Mesothelial cell of epicardium (in vitro differentiated cells): ENCODE measurements around the gene ARMS2. TPM values are rescaled to one million over a fixed set of nuclear protein-coding genes. Genes with fewer than 3 reads are reported as not detected.

ENCODE experiments used
- DNase-seq, 2 experiments: peaks; one replicate each; pipeline ENCODE4 v3.0.0; 2021; ENCODE audit warnings: low spot score in 2 of 2; ENCODE audit not compliant: unreplicated experiment in 2 of 2
- H3K27ac Mint-ChIP-seq: 2 replicates; pipeline ENCODE4 v1.8.0; 2021; ENCODE audit warnings: mixed read lengths
- H3K27me3 Mint-ChIP-seq: 2 replicates; pipeline ENCODE4 v1.8.0; 2021; ENCODE audit warnings: low read depth, mixed read lengths
- H3K36me3 Mint-ChIP-seq: 2 replicates; pipeline ENCODE4 v1.8.0; 2021; ENCODE audit warnings: mixed read lengths
- H3K4me1 Mint-ChIP-seq: 2 replicates; pipeline ENCODE4 v1.8.0; 2021; ENCODE audit warnings: mixed read lengths
- H3K4me3 Mint-ChIP-seq: 2 replicates; pipeline ENCODE4 v1.8.0; 2021; ENCODE audit warnings: mild to moderate bottlenecking, moderate library complexity, mixed read lengths
- H3K9me3 Mint-ChIP-seq: 2 replicates; pipeline ENCODE4 v1.8.0; 2021; ENCODE audit warnings: mixed read lengths
- CTCF ChIP-seq: fragments of 200-600 bp; sonication (generic); IDR thresholded peaks from one replicate; pipeline ENCODE4 v1.5.0; 2021; ENCODE audit warnings: antibody characterized with exemption; ENCODE audit not compliant: unreplicated experiment
- total RNA-seq: library from RNA; stranded (reverse); gene quantifications from 3 replicates; pipeline ENCODE4 v1.2.1, GENCODE V29; 2021

ARMS2 gene
- total RNA-seq, 1 donor from 2014 or later: not detected

- Mint-ChIP-seq H3K4me3 (no peak overlapping the region), H3K4me1 (peaks cover 27% of the 10 kb centered on the region), H3K36me3 (peaks cover 1% of the 10 kb centered on the region), H3K27me3 (peaks cover 7% of the 10 kb centered on the region), H3K27ac (no peak overlapping the region), H3K9me3 (peaks cover 6% of the 10 kb centered on the region)
- no peak for DNase-seq
- TF ChIP-seq CTCF: no peak
These were observed 23.0 kb downstream of the ARMS2 start for GRCh38 chr10:122477436-122477835.

- no peak for DNase-seq
- no peak for TF ChIP-seq CTCF
- H3K27ac Mint-ChIP-seq: no peak overlapping the region
- H3K36me3 Mint-ChIP-seq: peaks cover 1% of the 10 kb centered on the region
- peaks cover 27% of the 10 kb centered on the region for H3K4me1 Mint-ChIP-seq
- H3K9me3 Mint-ChIP-seq: peaks cover 6% of the 10 kb centered on the region
- H3K4me3 Mint-ChIP-seq: no peak overlapping the region
- H3K27me3 Mint-ChIP-seq: peaks cover 7% of the 10 kb centered on the region
These were observed 24.5 kb downstream of the ARMS2 start for GRCh38 chr10:122478971-122479370.

GRCh38 chr10:122480146-122480833, 25.8 kb downstream of the ARMS2 start:
- no peak for DNase-seq
- peaks cover 6% of the 10 kb centered on the region for H3K9me3 Mint-ChIP-seq
- H3K4me1 Mint-ChIP-seq: peaks cover 15% of the 10 kb centered on the region
- peaks cover 7% of the 10 kb centered on the region for H3K27me3 Mint-ChIP-seq
- peaks cover 1% of the 10 kb centered on the region for H3K36me3 Mint-ChIP-seq
- no peak overlapping the region for H3K27ac Mint-ChIP-seq
- no peak for TF ChIP-seq CTCF
- no peak overlapping the region for H3K4me3 Mint-ChIP-seq

- DNase-seq: no peak
- Mint-ChIP-seq H3K27ac (no peak overlapping the region), H3K36me3 (peaks cover 1% of the 10 kb centered on the region), H3K9me3 (peaks cover 6% of the 10 kb centered on the region), H3K4me3 (no peak overlapping the region), H3K27me3 (peaks cover 7% of the 10 kb centered on the region), H3K4me1 (peaks cover 9% of the 10 kb centered on the region)
- TF ChIP-seq CTCF: no peak
These were observed 27.0 kb downstream of the ARMS2 start for GRCh38 chr10:122481296-122482056.

GRCh38 chr10:122484276-122485060, 30.0 kb downstream of the ARMS2 start:
- H3K27me3 Mint-ChIP-seq: peaks cover 5% of the 10 kb centered on the region
- TF ChIP-seq CTCF: no peak
- H3K4me3 Mint-ChIP-seq: no peak overlapping the region
- peaks cover 1% of the 10 kb centered on the region for H3K36me3 Mint-ChIP-seq
- no peak overlapping the region for H3K27ac Mint-ChIP-seq
- no peak for DNase-seq
- peaks cover 6% of the 10 kb centered on the region for H3K9me3 Mint-ChIP-seq
- peaks cover 20% of the 10 kb centered on the region for H3K4me1 Mint-ChIP-seq
